PC-9 (cell line): ENCODE data around the gene ANXA3.

ENCODE experiments used
- EZH2 ChIP-seq: fragments of 200-600 bp; sonication (generic); IDR thresholded peaks from 2 replicates; pipeline ENCODE4 v1.8.0; 2017; ENCODE audit warnings: antibody characterized with exemption, low read depth
- TF ChIP-seq, protein P1 (sequence below): fragments of 200-600 bp; sonication (generic); conservative IDR thresholded peaks from 2 replicates; pipeline ENCODE4 v1.6.1; 2017; ENCODE audit warnings: mixed run types, antibody characterized with exemption, mild to moderate bottlenecking, moderate library complexity

GRCh38 chr4:78524009-78524408 is 27.6 kb upstream of the ANXA3 start:
- TF ChIP-seq, protein P1, sequence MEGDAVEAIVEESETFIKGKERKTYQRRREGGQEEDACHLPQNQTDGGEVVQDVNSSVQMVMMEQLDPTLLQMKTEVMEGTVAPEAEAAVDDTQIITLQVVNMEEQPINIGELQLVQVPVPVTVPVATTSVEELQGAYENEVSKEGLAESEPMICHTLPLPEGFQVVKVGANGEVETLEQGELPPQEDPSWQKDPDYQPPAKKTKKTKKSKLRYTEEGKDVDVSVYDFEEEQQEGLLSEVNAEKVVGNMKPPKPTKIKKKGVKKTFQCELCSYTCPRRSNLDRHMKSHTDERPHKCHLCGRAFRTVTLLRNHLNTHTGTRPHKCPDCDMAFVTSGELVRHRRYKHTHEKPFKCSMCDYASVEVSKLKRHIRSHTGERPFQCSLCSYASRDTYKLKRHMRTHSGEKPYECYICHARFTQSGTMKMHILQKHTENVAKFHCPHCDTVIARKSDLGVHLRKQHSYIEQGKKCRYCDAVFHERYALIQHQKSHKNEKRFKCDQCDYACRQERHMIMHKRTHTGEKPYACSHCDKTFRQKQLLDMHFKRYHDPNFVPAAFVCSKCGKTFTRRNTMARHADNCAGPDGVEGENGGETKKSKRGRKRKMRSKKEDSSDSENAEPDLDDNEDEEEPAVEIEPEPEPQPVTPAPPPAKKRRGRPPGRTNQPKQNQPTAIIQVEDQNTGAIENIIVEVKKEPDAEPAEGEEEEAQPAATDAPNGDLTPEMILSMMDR = no peak
- no peak for TF ChIP-seq EZH2
